T-helper 1 cell treated with Interleukin-12 subunit alpha and Interleukin-12 subunit beta and Interleukin-4 antibody, amounts not matched to agents 30 μg/mL and 1 μg/mL, for 36 hours (primary cell): ENCODE measurements around the gene ALDH1L2.

Source experiments
- H3K27ac Mint-ChIP-seq: one replicate; pipeline ENCODE4 v1.8.0; 2021; ENCODE audit warnings: mild to moderate bottlenecking, mixed read lengths
- H3K27me3 Mint-ChIP-seq: one replicate; pipeline ENCODE4 v1.8.0; 2021; ENCODE audit warnings: low read depth, mixed read lengths
- H3K36me3 Mint-ChIP-seq: one replicate; pipeline ENCODE4 v1.8.0; 2021; ENCODE audit warnings: low read depth, mixed read lengths
- H3K4me1 Mint-ChIP-seq: one replicate; pipeline ENCODE4 v1.8.0; 2021; ENCODE audit warnings: low read depth, mixed read lengths
- H3K4me3 Mint-ChIP-seq: one replicate; pipeline ENCODE4 v1.8.0; 2021; ENCODE audit warnings: mild to moderate bottlenecking, moderate library complexity, mixed read lengths
- H3K9me3 Mint-ChIP-seq: one replicate; pipeline ENCODE4 v1.8.0; 2021; ENCODE audit warnings: mixed read lengths

Gene ALDH1L2

DNA sequence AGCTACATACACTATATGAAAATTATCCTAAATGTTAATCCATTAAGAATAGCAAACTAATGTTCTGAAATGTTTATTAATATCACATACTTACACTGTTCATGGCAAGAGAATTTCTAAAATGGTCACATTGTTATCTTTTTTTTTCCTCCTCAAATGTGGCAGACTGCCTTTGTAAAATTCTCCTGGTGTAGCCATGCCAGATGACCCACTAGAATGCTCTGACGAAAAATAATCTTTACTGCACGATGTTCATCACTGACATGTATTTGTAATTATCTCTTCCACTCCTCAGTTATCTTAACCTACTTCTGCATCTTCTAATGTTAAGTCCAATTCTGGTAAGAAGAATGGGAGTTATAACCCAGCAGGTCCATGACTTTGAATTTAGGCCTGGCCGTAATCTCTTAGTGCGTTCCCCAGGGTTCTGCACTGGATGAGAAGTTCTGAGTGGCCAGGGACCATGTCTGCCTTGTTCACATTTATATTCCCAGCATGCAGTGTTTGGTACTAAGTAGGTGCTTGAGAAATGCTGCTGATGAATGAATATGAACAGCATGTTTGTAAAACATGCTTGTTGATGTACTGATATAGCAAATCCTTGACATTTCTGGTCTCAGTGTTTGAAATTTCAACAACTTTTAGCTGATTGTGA is 51.4 kb downstream of the ALDH1L2 start:
- Mint-ChIP-seq H3K36me3 (peaks cover 4% of the 10 kb centered on the region), H3K27ac (no peak overlapping the region), H3K4me1 (peaks cover 30% of the 10 kb centered on the region), H3K27me3 (no peaks in the 10 kb centered on the region), H3K4me3 (no peak overlapping the region), H3K9me3 (no peaks in the 10 kb centered on the region)

DNA sequence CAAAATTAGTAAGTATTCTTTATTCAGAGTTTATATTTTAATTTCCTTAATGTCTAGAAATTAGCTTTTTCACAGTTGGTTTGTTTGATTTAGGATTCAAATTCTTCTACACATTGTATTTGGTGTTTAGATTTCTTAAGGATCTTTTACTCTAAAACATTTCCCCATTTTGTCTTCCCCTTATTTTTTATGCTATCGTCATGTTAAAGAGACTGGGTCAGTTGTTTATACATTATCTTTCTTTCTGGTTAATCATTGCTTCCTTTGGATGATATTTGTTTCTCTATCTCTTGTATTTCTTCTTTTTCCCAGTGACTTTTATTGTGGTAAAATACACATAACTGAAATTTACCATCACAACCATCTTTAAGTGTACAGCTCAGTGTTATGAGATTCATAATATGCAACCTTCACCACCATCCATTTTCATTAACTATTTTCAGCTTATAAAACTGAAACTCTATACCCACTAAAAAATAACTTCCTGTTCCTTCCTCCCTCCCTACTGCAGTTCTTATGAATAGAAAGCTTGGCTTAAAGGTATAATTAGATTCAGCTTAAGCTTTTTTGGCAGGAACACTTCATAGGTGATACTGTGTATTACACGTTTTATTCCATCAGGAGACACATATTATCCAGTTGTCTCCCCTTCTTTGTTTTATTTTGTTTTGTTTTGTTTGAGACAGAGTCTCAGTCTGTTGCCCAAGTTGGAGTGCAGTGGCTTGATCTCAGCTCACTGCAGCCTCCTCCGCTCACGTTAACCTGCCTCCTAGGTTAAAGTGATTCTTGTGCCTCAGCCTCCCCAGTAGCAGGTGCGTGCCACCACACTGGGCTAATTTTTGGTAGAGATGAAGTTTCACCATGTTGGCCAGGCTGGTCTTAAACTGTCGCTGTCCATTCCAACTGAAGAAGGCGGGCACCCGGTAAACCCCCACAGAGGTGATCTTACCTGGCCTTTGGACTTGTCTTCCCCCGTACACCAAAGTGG is 53.1 kb downstream of the ALDH1L2 start:
- no peaks in the 10 kb centered on the region for H3K27me3 Mint-ChIP-seq
- H3K36me3 Mint-ChIP-seq: peaks cover 4% of the 10 kb centered on the region
- no peak overlapping the region for H3K4me3 Mint-ChIP-seq
- H3K4me1 Mint-ChIP-seq: peaks cover 21% of the 10 kb centered on the region
- H3K27ac Mint-ChIP-seq: no peak overlapping the region
- no peaks in the 10 kb centered on the region for H3K9me3 Mint-ChIP-seq

DNA sequence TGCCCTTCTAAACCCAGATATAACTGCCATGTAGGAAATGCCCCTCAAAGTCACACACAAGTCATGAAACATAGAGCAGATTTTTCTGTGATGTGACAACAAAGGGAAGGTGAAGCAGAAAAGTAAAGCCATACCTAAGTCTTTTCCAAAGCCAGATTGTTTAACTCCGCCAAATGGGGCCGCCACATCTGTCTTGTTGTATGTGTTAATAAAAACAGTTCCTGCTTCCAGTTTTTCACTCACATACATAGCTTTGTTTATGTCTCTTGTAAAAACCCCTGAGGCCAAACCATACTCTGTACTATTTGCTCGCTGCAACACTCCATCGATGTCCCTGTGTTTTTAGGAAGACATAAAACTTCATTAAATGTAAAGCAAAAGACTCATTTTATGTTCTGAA is 57.8 kb downstream of the ALDH1L2 start:
- H3K4me3 Mint-ChIP-seq: no peak overlapping the region
- H3K27me3 Mint-ChIP-seq: no peaks in the 10 kb centered on the region
- peaks cover 6% of the 10 kb centered on the region for H3K4me1 Mint-ChIP-seq
- no peak overlapping the region for H3K27ac Mint-ChIP-seq
- H3K9me3 Mint-ChIP-seq: no peaks in the 10 kb centered on the region
- H3K36me3 Mint-ChIP-seq: peaks cover 2% of the 10 kb centered on the region

DNA sequence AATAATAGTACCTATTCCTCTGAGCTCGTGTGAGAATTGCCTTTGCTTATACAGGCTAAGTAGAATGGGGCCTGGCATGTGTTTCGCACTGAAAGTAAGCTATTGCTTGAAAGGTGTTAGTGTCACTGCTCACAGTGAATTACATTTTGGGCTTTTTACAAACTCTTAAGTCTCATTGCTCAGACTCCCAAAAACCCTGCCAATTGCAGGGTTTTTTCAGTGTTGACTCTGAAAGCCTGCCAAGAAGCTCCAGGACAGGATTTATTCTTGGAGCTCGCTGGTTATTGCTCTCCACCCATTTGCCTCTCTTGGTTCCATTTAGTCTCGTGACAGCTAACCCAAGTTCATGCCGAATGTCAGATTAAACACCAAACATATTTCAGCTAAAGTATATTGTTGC is 58.4 kb downstream of the ALDH1L2 start:
- Mint-ChIP-seq H3K4me3 (no peak overlapping the region), H3K27ac (no peak overlapping the region), H3K4me1 (peaks cover 1% of the 10 kb centered on the region), H3K36me3 (no peaks in the 10 kb centered on the region), H3K27me3 (no peaks in the 10 kb centered on the region), H3K9me3 (no peaks in the 10 kb centered on the region)

GRCh38 chr12:105024928-105025327 is 59.3 kb downstream of the ALDH1L2 start:
- Mint-ChIP-seq H3K27ac (no peak overlapping the region), H3K27me3 (no peaks in the 10 kb centered on the region), H3K36me3 (no peaks in the 10 kb centered on the region), H3K9me3 (no peaks in the 10 kb centered on the region), H3K4me1 (no peaks in the 10 kb centered on the region), H3K4me3 (no peak overlapping the region)

DNA sequence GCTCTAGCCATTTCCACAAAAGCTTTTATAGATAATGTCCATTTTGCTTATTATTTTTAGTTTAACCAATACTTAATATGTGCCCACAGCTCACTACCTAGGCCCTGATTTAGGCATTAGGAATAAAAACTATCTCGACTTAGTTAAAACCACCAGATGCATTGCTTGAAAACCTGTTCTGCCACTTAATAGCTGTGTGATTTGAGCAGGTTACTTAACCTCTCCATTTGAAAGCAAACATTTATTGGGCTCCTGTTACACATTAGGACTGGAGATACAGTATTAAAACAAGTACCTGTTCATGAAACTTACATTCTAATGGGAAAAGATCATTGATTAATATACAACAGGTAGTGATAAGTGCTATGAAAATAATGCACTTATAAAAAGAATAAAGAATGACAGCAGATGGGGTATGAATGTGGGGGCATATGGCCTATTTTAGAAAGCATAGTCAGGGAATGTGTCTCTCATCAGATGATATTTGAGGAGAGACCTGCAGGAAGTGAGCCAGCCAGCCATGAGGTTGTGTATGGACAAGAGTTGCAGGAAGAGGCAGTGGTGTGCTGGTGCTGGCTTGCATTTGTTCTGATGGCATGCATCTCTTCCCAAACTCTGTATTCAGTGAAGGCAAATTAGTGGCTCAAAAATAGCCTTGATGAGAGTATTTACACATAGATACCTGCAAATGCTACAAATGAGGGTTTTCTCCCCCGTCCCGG is 63.9 kb downstream of the ALDH1L2 start:
- Mint-ChIP-seq H3K27ac (no peak overlapping the region), H3K27me3 (no peaks in the 10 kb centered on the region), H3K4me1 (no peaks in the 10 kb centered on the region), H3K4me3 (no peak overlapping the region), H3K9me3 (no peaks in the 10 kb centered on the region), H3K36me3 (peaks cover 7% of the 10 kb centered on the region)

DNA sequence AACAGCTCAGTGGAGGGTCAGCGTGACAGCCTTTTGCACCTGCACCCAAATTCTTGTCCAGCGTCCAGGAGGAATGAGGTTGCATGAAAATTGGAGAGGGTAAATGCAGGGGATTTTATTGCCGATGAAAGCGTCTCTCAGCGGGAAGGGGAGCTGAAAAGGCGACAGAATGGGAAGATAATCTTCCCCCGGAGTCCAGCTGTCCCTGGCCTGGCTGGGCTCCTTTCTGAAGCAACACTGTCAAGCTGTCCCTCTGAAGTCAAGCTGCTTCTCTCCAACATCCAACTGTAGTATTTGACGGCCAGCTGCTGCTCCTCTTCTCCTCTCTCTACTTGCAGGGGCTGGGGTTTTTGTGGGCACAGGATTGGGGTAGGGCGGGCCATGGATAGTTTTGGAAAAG is 65.5 kb downstream of the ALDH1L2 start:
- H3K27ac Mint-ChIP-seq: no peak overlapping the region

DNA sequence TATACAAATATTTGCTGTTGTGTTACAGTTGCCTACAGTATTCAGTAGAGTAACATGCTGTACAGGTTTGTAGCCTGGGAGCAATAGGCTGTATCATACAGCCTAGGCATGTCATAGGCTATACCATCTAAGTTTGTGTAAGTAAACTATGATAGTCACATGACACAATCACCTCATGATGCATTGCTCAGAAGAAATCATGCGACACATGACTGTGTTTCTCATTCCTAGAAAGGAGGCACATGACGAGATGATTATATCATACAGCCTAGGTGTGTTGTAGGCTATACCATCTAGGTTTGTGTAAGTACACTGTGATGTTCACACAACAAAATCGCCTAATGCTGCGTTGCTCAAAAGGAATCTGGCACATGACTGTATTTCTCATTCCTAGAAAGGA is 66.2 kb downstream of the ALDH1L2 start:
- H3K4me3 Mint-ChIP-seq: no peak overlapping the region
- no peaks in the 10 kb centered on the region for H3K27me3 Mint-ChIP-seq
- no peaks in the 10 kb centered on the region for H3K9me3 Mint-ChIP-seq
- no peak overlapping the region for H3K27ac Mint-ChIP-seq
- peaks cover 11% of the 10 kb centered on the region for H3K36me3 Mint-ChIP-seq
- H3K4me1 Mint-ChIP-seq: no peaks in the 10 kb centered on the region

More for the DNA sequence above, 65.5 kb downstream of the ALDH1L2 start:
- peaks cover 11% of the 10 kb centered on the region for H3K36me3 Mint-ChIP-seq
- no peaks in the 10 kb centered on the region for H3K4me1 Mint-ChIP-seq
- no peak overlapping the region for H3K4me3 Mint-ChIP-seq
- H3K9me3 Mint-ChIP-seq: no peaks in the 10 kb centered on the region
- H3K27me3 Mint-ChIP-seq: no peaks in the 10 kb centered on the region

GRCh38 chr12:105015543-105015942 is 68.7 kb downstream of the ALDH1L2 start:
- no peak overlapping the region for H3K4me3 Mint-ChIP-seq
- no peak overlapping the region for H3K27ac Mint-ChIP-seq
- no peaks in the 10 kb centered on the region for H3K27me3 Mint-ChIP-seq
- peaks cover 30% of the 10 kb centered on the region for H3K36me3 Mint-ChIP-seq
- peaks cover 19% of the 10 kb centered on the region for H3K9me3 Mint-ChIP-seq
- no peaks in the 10 kb centered on the region for H3K4me1 Mint-ChIP-seq

GRCh38 chr12:105014603-105015002 is 69.7 kb downstream of the ALDH1L2 start:
- Mint-ChIP-seq H3K9me3 (peaks cover 27% of the 10 kb centered on the region), H3K27me3 (no peaks in the 10 kb centered on the region), H3K4me1 (no peaks in the 10 kb centered on the region), H3K27ac (no peak overlapping the region), H3K36me3 (peaks cover 38% of the 10 kb centered on the region), H3K4me3 (no peak overlapping the region)

- no peak overlapping the region for H3K4me3 Mint-ChIP-seq
- peaks cover 33% of the 10 kb centered on the region for H3K9me3 Mint-ChIP-seq
- H3K27me3 Mint-ChIP-seq: no peaks in the 10 kb centered on the region
- H3K4me1 Mint-ChIP-seq: no peaks in the 10 kb centered on the region
- peaks cover 44% of the 10 kb centered on the region for H3K36me3 Mint-ChIP-seq
- no peak overlapping the region for H3K27ac Mint-ChIP-seq
Observed at GRCh38 chr12:105013892-105014291, 70.4 kb downstream of the ALDH1L2 start.

GRCh38 chr12:105001476-105001875 is 82.8 kb downstream of the ALDH1L2 start:
- Mint-ChIP-seq H3K9me3 (peaks cover 42% of the 10 kb centered on the region), H3K27me3 (no peaks in the 10 kb centered on the region), H3K36me3 (peaks cover 81% of the 10 kb centered on the region), H3K4me3 (no peak overlapping the region), H3K27ac (no peak overlapping the region), H3K4me1 (peaks cover 5% of the 10 kb centered on the region)

DNA sequence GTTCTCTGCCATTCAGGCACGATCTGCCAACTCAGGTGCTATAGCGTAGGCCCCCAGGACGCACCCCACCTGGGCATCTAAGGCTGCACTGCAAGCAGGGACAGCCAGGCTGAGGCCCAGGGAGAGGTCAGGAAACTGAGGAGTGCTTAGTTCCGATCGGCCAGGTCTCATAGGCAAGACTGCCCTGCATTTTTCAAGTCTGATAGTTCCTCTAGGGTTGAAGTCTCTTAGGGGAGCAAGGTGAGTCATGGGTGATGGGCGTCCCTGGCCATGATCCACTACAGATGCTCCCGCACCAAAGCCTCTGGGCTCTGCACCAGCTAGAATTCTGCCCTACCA is 84.9 kb downstream of the ALDH1L2 start:
- Mint-ChIP-seq H3K27me3 (no peaks in the 10 kb centered on the region), H3K36me3 (peaks cover 73% of the 10 kb centered on the region), H3K4me1 (peaks cover 5% of the 10 kb centered on the region), H3K4me3 (no peak overlapping the region), H3K27ac (no peak overlapping the region), H3K9me3 (peaks cover 33% of the 10 kb centered on the region)

DNA sequence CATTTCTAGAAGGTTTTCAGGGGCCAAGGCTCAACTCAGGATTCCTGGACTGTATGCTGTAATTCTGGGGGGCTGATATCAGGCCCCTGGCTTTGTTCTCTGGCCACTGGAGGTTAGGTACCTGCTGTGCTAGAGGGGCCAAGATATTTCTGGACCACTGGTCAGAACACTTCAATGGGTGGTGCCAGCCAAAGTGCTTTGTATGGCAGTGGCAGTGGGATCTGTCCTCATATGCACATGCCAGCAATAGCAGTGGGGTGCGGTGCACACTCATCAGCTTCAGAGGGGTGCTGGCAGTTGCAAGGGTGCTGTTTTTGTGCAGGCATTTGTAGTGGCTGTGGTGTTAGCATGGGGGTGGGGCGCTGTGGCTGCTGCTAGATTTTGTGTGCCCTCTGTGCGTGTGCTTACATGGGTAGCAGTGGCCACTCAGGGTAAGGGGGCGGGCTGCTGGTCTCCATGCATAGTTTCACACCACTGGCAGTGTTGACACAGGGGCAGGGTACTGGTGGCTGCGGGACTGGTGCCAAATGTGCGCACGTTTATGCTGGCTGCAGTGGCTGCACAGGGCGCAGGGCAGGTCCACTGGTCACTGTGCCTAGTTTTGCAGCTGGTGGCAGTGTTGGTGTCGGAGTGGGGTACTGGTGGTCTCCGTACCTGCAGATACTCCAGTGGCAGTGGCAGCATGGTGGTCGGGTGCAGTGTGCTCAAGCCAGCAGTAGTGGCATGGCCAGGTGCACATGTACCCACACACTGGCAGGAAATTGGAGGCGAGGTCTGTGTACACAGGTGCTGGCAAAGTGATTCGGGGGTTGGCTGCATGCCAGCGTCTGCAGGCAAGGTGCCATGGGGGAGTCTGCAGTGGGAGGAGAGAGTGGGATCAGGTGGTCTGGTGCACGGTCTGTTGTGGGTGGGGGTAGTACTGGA is 85.6 kb downstream of the ALDH1L2 start:
- Mint-ChIP-seq H3K4me3 (no peak overlapping the region), H3K27ac (no peak overlapping the region), H3K36me3 (peaks cover 69% of the 10 kb centered on the region), H3K9me3 (peaks cover 33% of the 10 kb centered on the region), H3K27me3 (no peaks in the 10 kb centered on the region), H3K4me1 (peaks cover 5% of the 10 kb centered on the region)
